ENCODE results near the gene APP. TPM values are rescaled to one million over a fixed set of nuclear protein-coding genes. Genes with fewer than 3 reads are reported as not detected.

APP gene
- total RNA-seq, 2 donors from 2014 or later, result 460 to 557 TPM

DNA sequence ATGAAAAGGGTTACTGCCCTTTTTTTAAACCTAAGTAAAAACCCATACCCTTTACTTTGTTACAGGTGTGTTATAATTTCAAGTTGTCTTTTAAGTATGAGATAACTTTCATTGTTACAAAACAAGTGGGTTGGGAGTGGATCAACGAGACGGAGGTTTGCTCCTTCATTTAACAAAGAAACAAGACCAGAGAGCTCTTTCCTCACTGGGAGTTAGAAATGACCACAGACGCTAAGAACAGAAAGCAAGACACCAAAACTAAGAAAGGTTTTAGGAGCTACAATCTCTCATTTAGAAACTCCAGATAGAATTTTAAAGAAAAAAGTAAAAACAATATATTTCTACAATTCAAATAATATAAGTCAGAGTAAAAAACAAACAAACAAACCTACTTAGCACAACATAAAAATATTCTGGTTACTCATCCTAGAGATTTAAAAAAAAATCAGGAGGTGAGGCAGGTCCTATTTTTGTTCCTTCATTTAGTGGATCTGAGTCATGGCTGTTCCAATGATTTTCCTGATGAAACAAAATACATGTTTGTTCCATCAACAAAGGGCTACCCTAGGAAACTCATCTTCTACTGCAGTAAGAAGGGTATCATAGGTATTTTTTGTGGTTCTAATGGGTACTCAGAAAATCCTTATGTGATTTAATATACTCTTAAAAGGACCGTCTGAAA is 33.0 kb downstream of the APP start:
- peaks cover 30% of the 10 kb centered on the region for H3K36me3 Mint-ChIP-seq (ENCODE audit: low read depth)
- Histone ChIP-seq H3K9me3 (ENCODE audit: control insufficient read depth, low read length) (no peaks in the 10 kb centered on the region), H3K36me3 (ENCODE audit: control insufficient read depth, insufficient read depth, low read length) (peaks cover 33% of the 10 kb centered on the region), H3K27ac (ENCODE audit: low read depth, low read length) (no peak overlapping the region), H3K9ac (ENCODE audit: extremely low read depth, low read length, poor library complexity, severe bottlenecking) (no peak overlapping the region), H3K4me3 (ENCODE audit: low read length) (no peak overlapping the region), H3K4me1 (ENCODE audit: control insufficient read depth, insufficient read depth, low read length) (peaks cover 3% of the 10 kb centered on the region), H3K27me3 (ENCODE audit: control insufficient read depth, insufficient read depth, low read length, poor library complexity, severe bottlenecking) (no peaks in the 10 kb centered on the region)
- no peak overlapping the region for H3K4me3 Mint-ChIP-seq
- H3K4me1 Mint-ChIP-seq, result peaks cover 56% of the 10 kb centered on the region
- no peak overlapping the region for H3K27ac Mint-ChIP-seq
- TF ChIP-seq, protein P1, sequence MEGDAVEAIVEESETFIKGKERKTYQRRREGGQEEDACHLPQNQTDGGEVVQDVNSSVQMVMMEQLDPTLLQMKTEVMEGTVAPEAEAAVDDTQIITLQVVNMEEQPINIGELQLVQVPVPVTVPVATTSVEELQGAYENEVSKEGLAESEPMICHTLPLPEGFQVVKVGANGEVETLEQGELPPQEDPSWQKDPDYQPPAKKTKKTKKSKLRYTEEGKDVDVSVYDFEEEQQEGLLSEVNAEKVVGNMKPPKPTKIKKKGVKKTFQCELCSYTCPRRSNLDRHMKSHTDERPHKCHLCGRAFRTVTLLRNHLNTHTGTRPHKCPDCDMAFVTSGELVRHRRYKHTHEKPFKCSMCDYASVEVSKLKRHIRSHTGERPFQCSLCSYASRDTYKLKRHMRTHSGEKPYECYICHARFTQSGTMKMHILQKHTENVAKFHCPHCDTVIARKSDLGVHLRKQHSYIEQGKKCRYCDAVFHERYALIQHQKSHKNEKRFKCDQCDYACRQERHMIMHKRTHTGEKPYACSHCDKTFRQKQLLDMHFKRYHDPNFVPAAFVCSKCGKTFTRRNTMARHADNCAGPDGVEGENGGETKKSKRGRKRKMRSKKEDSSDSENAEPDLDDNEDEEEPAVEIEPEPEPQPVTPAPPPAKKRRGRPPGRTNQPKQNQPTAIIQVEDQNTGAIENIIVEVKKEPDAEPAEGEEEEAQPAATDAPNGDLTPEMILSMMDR (conservative IDR thresholded peaks at IDR 0.05), result no peak
- no peaks in the 10 kb centered on the region for H3K9me3 Mint-ChIP-seq
- 85% methylated on average over 4 of the region's 4 CpGs; no CpG with 5 or more reads in 1 of the 2 experiments for WGBS, 2 experiments (ENCODE audit: insufficient coverage in 1 of 2, insufficient read length in 1 of 2)
- H3K27me3 Mint-ChIP-seq (ENCODE audit: insufficient read depth), result no peaks in the 10 kb centered on the region
- no peak for DNase-seq

DNA sequence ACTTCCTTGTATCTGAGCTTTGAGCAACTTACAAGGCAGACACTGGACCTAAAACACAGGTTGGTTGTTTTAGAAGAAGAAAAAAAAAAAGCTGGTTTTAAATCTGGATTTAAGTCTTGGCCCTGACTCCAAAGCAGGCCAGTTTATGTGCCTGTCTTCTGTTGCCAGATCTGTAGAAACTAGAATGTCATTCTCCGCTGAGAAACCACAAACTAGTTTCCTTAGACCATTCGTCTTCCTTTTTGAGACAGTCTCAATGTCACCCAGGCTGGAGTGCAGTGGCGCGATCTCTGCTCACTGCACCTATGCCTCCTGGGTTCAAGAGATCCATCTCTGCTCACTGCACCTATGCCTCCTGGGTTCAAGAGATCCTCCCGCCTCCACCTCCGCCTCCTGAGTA is 33.9 kb downstream of the APP start:
- Mint-ChIP-seq H3K36me3 (ENCODE audit: low read depth) (peaks cover 25% of the 10 kb centered on the region), H3K27me3 (ENCODE audit: insufficient read depth) (no peaks in the 10 kb centered on the region), H3K27ac (peak overlapping the region; percentile 75), H3K4me1 (peaks cover 58% of the 10 kb centered on the region), H3K9me3 (no peaks in the 10 kb centered on the region), H3K4me3 (no peak overlapping the region)
- H3K4me3 ChIP-seq (ENCODE audit: low read length), result no peak overlapping the region
- H3K9me3 ChIP-seq (ENCODE audit: control insufficient read depth, low read length), result no peaks in the 10 kb centered on the region
- DNase-seq, result no peak
- TF ChIP-seq, protein P1 (conservative IDR thresholded peaks at IDR 0.05), result no peak
- H3K9ac ChIP-seq (ENCODE audit: extremely low read depth, low read length, poor library complexity, severe bottlenecking), result no peak overlapping the region
- peaks cover 3% of the 10 kb centered on the region for H3K4me1 ChIP-seq (ENCODE audit: control insufficient read depth, insufficient read depth, low read length)
- no peak overlapping the region for H3K27ac ChIP-seq (ENCODE audit: low read depth, low read length)
- WGBS, 2 experiments (ENCODE audit: insufficient coverage in 1 of 2, insufficient read length in 1 of 2), result 85 to 87% methylated on average over 6 of the region's 6 CpGs
- H3K27me3 ChIP-seq (ENCODE audit: control insufficient read depth, insufficient read depth, low read length, poor library complexity, severe bottlenecking), result no peaks in the 10 kb centered on the region
- H3K36me3 ChIP-seq (ENCODE audit: control insufficient read depth, insufficient read depth, low read length), result peaks cover 26% of the 10 kb centered on the region

DNA sequence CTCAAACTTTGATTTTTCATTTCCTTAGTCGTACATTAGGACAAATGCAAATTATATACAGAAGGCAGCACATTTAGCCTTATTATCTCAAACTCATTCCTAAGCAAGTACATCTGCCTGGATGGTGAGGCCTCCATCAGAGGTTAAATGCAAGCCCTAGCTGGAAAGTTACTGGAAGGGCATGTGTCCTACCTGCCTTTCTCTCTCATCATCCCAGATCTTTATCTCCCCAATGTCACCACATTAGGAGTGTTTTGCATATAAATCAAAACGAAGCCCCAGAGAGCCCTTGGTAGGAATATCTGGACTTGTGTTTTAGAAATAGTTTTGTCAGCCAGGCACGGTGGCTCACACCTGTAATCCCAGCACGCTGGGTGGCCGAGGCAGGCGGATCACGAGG is 35.0 kb downstream of the APP start:
- peak overlapping the region; percentile 7 for H3K4me3 ChIP-seq (ENCODE audit: low read length)
- peaks cover 3% of the 10 kb centered on the region for H3K4me1 ChIP-seq (ENCODE audit: control insufficient read depth, insufficient read depth, low read length)
- no peaks in the 10 kb centered on the region for H3K27me3 ChIP-seq (ENCODE audit: control insufficient read depth, insufficient read depth, low read length, poor library complexity, severe bottlenecking)
- Mint-ChIP-seq H3K4me3 (no peak overlapping the region), H3K27ac (no peak overlapping the region), H3K27me3 (ENCODE audit: insufficient read depth) (no peaks in the 10 kb centered on the region), H3K9me3 (no peaks in the 10 kb centered on the region), H3K36me3 (ENCODE audit: low read depth) (peaks cover 21% of the 10 kb centered on the region), H3K4me1 (peaks cover 56% of the 10 kb centered on the region)
- no peak for DNase-seq
- H3K9me3 ChIP-seq (ENCODE audit: control insufficient read depth, low read length), result no peaks in the 10 kb centered on the region
- 89% methylated on average over 5 to 7 of the region's 7 CpGs for WGBS, 2 experiments (ENCODE audit: insufficient coverage in 1 of 2, insufficient read length in 1 of 2)
- no peak overlapping the region for H3K27ac ChIP-seq (ENCODE audit: low read depth, low read length)
- TF ChIP-seq, protein P1 (conservative IDR thresholded peaks at IDR 0.05), result no peak
- peaks cover 18% of the 10 kb centered on the region for H3K36me3 ChIP-seq (ENCODE audit: control insufficient read depth, insufficient read depth, low read length)
- no peak overlapping the region for H3K9ac ChIP-seq (ENCODE audit: extremely low read depth, low read length, poor library complexity, severe bottlenecking)

All from endodermal cell (in vitro differentiated cells).